Measurements from ENCODE around the gene UMAD1.

DNA sequence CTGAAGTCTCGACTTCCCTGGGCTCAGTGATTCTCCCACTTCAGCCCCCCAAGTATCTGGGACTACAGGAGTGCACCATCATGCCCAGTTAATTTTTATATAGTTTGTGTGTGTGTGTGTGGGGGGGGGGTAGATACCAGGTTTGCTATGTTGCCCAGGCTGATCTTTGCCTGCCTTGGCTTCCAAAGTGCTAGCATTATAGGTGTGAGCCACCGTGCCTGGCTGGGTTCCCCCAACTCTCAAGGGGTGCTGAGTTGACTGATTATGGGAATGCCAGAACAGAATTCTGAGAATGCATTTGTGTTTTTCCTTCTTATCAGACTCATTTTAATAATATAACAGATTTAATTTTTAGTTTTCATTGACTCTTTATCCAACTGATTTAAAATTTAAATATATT lies 58.4 kb downstream of the UMAD1 start:
- TF ChIP-seq ZNF512 (CRISPR knock-in tag; IDR thresholded peaks at IDR 0.05) (no peak), CTCF (CRISPR knock-in tag; IDR thresholded peaks at IDR 0.05) (no peak), YY1 (IDR thresholded peaks at IDR 0.05; ENCODE audit: insufficient read depth, insufficient replicate concordance, low read depth, low read length) (no peak), ATF3 (CRISPR knock-in tag; IDR thresholded peaks at IDR 0.05) (no peak), SP1 (IDR thresholded peaks at IDR 0.05) (no peak), SP1 (CRISPR knock-in tag; IDR thresholded peaks at IDR 0.05) (no peak)
- TF ChIP-seq, protein P1, sequence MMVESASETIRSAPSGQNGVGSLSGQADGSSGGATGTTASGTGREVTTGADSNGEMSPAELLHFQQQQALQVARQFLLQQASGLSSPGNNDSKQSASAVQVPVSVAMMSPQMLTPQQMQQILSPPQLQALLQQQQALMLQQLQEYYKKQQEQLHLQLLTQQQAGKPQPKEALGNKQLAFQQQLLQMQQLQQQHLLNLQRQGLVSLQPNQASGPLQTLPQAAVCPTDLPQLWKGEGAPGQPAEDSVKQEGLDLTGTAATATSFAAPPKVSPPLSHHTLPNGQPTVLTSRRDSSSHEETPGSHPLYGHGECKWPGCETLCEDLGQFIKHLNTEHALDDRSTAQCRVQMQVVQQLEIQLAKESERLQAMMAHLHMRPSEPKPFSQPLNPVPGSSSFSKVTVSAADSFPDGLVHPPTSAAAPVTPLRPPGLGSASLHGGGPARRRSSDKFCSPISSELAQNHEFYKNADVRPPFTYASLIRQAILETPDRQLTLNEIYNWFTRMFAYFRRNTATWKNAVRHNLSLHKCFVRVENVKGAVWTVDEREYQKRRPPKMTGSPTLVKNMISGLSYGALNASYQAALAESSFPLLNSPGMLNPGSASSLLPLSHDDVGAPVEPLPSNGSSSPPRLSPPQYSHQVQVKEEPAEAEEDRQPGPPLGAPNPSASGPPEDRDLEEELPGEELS (CRISPR knock-in tag; IDR thresholded peaks at IDR 0.05), result no peak
